Transverse colon (tissue), 4 donors: Measurements from ENCODE around the gene VENTX. TPM values are rescaled to one million over a fixed set of nuclear protein-coding genes. Genes with fewer than 3 reads are reported as not detected.

Experiments
- DNase-seq: peaks from one replicate; pipeline ENCODE4 v3.0.0-alpha.2; 2019
- H3K27ac ChIP-seq, 4 donors: fragments of 200-600 bp; sonication (generic); 2 replicates each; pipeline ENCODE4 v1.5.1; 2016 to 2018; ENCODE audit warnings: inconsistent platforms in 4 of 4
- H3K27me3 ChIP-seq: fragments of 200-600 bp; sonication (generic); 2 replicates; pipeline ENCODE4 v1.5.1; 2017; ENCODE audit warnings: inconsistent platforms
- H3K36me3 ChIP-seq, 4 donors: fragments of 200-600 bp; sonication (generic); 2 replicates each; pipeline ENCODE4 v1.5.1; 2017 to 2019; ENCODE audit warnings: inconsistent platforms in 4 of 4
- H3K4me1 ChIP-seq, 4 donors: fragments of 200-600 bp; sonication (generic); 2 replicates each; pipeline ENCODE4 v1.5.1; 2017 to 2020; ENCODE audit warnings: inconsistent platforms in 4 of 4
- H3K4me3 ChIP-seq, 4 donors: fragments of 200-600 bp; sonication (generic); 1 replicate in 1 of 4; 2 replicates in 3 of 4; pipeline versions ENCODE4 v1.5.1 to v1.6.1; 2017 to 2019; ENCODE audit warnings: inconsistent platforms in 4 of 4
- H3K9me3 ChIP-seq, 2 donors: fragments of 200-600 bp; sonication (generic); 2 replicates each; pipeline ENCODE4 v1.5.1; 2017 to 2019; ENCODE audit warnings: inconsistent platforms in 2 of 2
- CTCF ChIP-seq, 5 experiments: fragments of 200-600 bp in 3 of 5; fragments of 450-650 bp in 2 of 5; sonication (generic) in 3 of 5; IDR thresholded peaks; 1 replicate in 2 of 5; 2 replicates in 3 of 5; pipeline ENCODE4 v1.5.1; 2016 to 2017; ENCODE audit warnings: antibody characterized with exemption in 5 of 5, inconsistent platforms in 3 of 5, mild to moderate bottlenecking in 2 of 5, moderate library complexity in 1 of 5
- EP300 ChIP-seq: sonication (generic); formaldehyde crosslinking; IDR thresholded peaks from one replicate; pipeline ENCODE4 v1.6.1; 2017; ENCODE audit warnings: antibody characterized with exemption, low read depth
- POLR2A ChIP-seq: fragments of 450-650 bp; IDR thresholded peaks from one replicate; pipeline ENCODE4 v1.6.1; 2016; ENCODE audit warnings: antibody characterized with exemption, mild to moderate bottlenecking, moderate library complexity
- POLR2AphosphoS5 ChIP-seq, 3 donors: sonication (generic); formaldehyde crosslinking; IDR thresholded peaks; one replicate each; pipeline ENCODE4 v1.6.1; 2016; ENCODE audit warnings: antibody characterized with exemption in 3 of 3
- WGBS, 2 donors: methylation state at CpG; one replicate each; pipeline ENCODE4 v1.1.5; 2018; ENCODE audit warnings: low coverage in 1 of 2; 5-methylcytosine and 5-hydroxymethylcytosine counted together
- in situ Hi-C, 4 donors: fragments of 200-750 bp; cut with MboI; loops; one replicate each; pipeline versions ENCODE4 v1.15.0 to v1.15.1; 2017; ENCODE audit warnings: low sequenced_read_pairs in 3 of 4, low pct_ligation_motif_present in 1 of 4, low pct_unique_long_range_greater_than_20kb in 1 of 4
- intact Hi-C: fragments of 100-400 bp; cut with DNase I; formaldehyde crosslinking; loops from one replicate; pipeline ENCODE4 v1.15.1; 2023; ENCODE audit warnings: low total_unique reads
- total RNA-seq, 4 donors: library from RNA; depleted of rRNA; stranded (reverse); fragments of >200 nt; gene quantifications; one replicate each; pipeline ENCODE4 v1.1.0, GENCODE V29; 2016

The VENTX gene
- total RNA-seq, 4 donors from 2014 or later: 0.27 to 0.48 TPM; not detected in 2

GRCh38 chr10:133229265-133230043 lies 8.2 kb upstream of the VENTX start:
- intact Hi-C loops (no loop called here), in situ Hi-C loops (no loop called here)
- Histone ChIP-seq H3K36me3 (no peaks in the 10 kb centered on the region), H3K9me3 (no peaks in the 10 kb centered on the region), H3K4me1 (peaks cover 0 to 9% (median 4%) of the 10 kb centered on the region in 4 donors), H3K27me3 (peaks cover 85% of the 10 kb centered on the region), H3K4me3 (no peak overlapping the region), H3K27ac (no peak overlapping the region)
- WGBS, 2 donors: 17 to 24% methylated on average over 10 to 33 of the region's 58 CpGs
- DNase-seq: no peak
- TF ChIP-seq POLR2AphosphoS5 (IDR thresholded peaks at IDR 0.05) (no peak), EP300 (no peak), POLR2A (no peak)

GRCh38 chr10:133230044-133230361 lies 7.7 kb upstream of the VENTX start, which contains the start of gene UTF1:
TSS of gene UTF1 (plus strand) at chr10:133230217. CDS start at chr10:133230289, 72 bp downstream.
- in situ Hi-C loops: no loop called here
- DNase-seq: no peak
- peaks cover 83% of the 10 kb centered on the region for H3K27me3 ChIP-seq
- no peaks in the 10 kb centered on the region for H3K9me3 ChIP-seq
- TF ChIP-seq POLR2A (no peak), POLR2AphosphoS5 (IDR thresholded peaks at IDR 0.05) (no peak), EP300 (no peak), CTCF (IDR thresholded peaks at IDR 0.05) (no peak)
- intact Hi-C loops: no loop called here
- no peaks in the 10 kb centered on the region for H3K36me3 ChIP-seq
- peaks cover 0 to 9% (median 4%) of the 10 kb centered on the region in 4 donors for H3K4me1 ChIP-seq
- no peak within 1 kb of the TSS for H3K27ac ChIP-seq
- 9% methylated on average over 29 of the region's 49 CpGs; no CpG with 5 or more reads in 1 of the 2 donors for WGBS, 2 donors
- H3K4me3 ChIP-seq: peak within 1 kb of the TSS in 1 of 4 donors; percentile 21

GRCh38 chr10:133230387-133231195 lies 7.1 kb upstream of the VENTX start:
- WGBS, 2 donors: 8% methylated on average over 54 of the region's 122 CpGs; no CpG with 5 or more reads in 1 of the 2 donors
- peak; percentile 25 for DNase-seq
- no peaks in the 10 kb centered on the region for H3K36me3 ChIP-seq
- peaks cover 85% of the 10 kb centered on the region for H3K27me3 ChIP-seq
- H3K9me3 ChIP-seq: no peaks in the 10 kb centered on the region
- H3K4me1 ChIP-seq: peaks cover 0 to 13% (median 4%) of the 10 kb centered on the region in 4 donors
- intact Hi-C loops: no loop called here
- in situ Hi-C loops: no loop called here
- H3K27ac ChIP-seq: no peak overlapping the region
- TF ChIP-seq POLR2AphosphoS5 (IDR thresholded peaks at IDR 0.05): no peak
- TF ChIP-seq EP300: no peak
- TF ChIP-seq POLR2A: no peak
- no peak for TF ChIP-seq CTCF (IDR thresholded peaks at IDR 0.05)
- peak overlapping the region in 1 of 4 donors; percentile 21 for H3K4me3 ChIP-seq

GRCh38 chr10:133231244-133231945 lies 6.3 kb upstream of the VENTX start:
- in situ Hi-C loops (no loop called here), intact Hi-C loops (no loop called here)
- Histone ChIP-seq H3K4me1 (peaks cover 0 to 21% (median 8%) of the 10 kb centered on the region in 4 donors), H3K36me3 (no peaks in the 10 kb centered on the region), H3K9me3 (no peaks in the 10 kb centered on the region), H3K27ac (no peak overlapping the region), H3K27me3 (peaks cover 93% of the 10 kb centered on the region), H3K4me3 (no peak overlapping the region)
- TF ChIP-seq EP300 (no peak), CTCF (IDR thresholded peaks at IDR 0.05) (no peak), POLR2A (no peak), POLR2AphosphoS5 (IDR thresholded peaks at IDR 0.05) (no peak)
- WGBS, 2 donors: 32% methylated on average over 44 of the region's 44 CpGs; no CpG with 5 or more reads in 1 of the 2 donors
- DNase-seq: no peak
